HG03342 (cell line): ENCODE data around the gene ABTB2.

ENCODE experiments used
- ATAC-seq: cut with Tn5 transposase; IDR thresholded peaks from one replicate; pipeline ENCODE4 v1.9.1; 2021; ENCODE audit warnings: mild to moderate bottlenecking, moderate library complexity; ENCODE audit not compliant: unreplicated experiment

The ABTB2 gene

DNA sequence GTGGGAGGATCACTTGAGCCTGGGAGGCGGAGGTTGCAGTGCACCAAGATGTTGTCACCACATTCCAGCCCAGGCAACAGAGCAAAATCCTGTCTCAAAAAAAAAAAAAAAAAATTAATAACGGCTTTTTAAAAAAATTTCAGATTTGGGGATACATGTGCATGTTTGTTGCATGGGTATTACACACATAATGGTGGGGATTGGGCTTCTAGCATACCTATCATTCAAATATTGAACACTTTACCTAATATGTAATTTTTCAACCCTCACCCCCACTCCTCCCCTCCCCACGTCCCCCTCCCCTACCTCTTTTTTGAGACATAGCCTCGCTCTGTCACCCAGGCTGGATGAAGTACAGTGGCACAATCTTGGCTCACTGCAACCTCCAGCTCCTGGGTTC is 40.1 kb downstream of the ABTB2 start:
- no peak for ATAC-seq

DNA sequence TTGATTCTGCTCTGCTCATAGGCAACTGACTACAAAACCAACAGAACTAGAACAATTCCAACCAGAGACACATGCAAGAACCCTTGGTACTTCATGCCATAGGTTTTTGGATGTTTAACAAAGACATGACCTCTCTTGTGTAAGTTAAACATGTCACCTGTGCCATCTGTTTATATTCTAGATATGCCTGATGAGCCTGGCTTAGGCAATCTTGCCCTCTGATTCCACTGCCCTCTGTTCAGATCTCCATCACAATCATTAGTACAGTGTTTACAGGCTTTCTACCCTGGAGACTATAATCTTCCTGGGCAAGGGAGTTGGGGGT is 40.8 kb downstream of the ABTB2 start:
- ATAC-seq, result no peak

GRCh38 chr11:34316347-34317035 is 41.3 kb downstream of the ABTB2 start:
- ATAC-seq, result no peak

- ATAC-seq, result no peak
These were observed 42.4 kb downstream of the ABTB2 start for GRCh38 chr11:34315394-34315793.

DNA sequence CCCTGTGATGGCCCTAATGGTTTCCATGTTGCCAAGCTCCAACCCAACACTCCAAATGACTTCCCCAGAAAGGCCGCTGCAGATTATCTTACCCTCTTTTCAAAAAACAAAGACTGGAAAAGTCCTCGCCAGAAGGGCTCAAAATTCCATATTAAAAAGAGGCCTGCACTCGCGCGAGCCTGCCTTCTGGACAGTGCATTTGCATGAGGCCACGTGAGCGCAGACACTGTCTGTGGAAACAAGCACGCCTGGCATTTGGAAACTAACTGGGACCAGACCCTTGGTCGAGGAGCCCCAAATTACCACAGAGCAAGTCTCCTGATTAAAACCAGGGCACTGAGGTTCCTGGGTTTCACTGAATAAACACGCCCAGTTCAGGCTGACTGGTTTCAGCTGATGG is 42.9 kb downstream of the ABTB2 start:
- ATAC-seq, result no peak

DNA sequence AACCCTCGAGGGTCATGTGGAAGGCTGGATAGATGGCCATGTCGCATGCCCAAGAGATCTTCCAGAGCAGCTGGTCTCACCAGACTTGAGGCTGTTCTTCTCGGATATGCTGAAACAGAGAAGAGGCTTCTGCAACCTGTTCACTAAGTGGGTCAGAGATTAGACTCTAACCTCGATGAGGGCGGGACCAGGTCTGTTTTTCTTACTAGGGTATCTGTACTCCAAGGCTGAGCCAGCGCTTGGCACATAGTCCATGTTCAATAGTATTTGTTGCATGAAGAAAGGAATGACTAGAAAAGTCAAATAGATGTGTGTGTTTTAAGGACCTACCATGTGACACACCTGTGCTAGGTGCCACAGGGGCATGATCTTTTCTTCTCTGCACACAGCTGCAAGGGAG is 43.6 kb downstream of the ABTB2 start:
- ATAC-seq, result no peak

DNA sequence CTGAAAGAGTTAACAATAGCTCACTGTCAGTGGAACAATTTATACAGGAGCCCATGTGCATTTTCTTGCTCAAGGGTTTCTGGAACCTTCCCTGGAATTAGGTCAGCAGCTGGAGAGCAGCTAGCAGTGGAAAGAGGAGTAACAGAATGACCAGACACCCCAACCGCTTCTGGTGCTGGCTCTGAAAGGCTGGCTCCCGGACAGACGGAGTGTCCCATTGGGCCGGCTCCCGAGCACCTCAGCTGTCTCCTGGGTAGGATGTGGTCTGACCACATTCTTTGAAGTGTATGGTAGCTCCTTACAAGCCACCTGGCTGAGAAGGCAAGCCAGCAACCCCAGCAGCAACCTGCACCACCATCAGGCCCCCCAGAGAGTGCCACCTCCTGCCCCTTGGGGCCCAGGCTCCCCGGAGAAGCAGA is 44.7 kb downstream of the ABTB2 start:
- peak; percentile 91 for ATAC-seq

GRCh38 chr11:34311126-34311525 is 46.7 kb downstream of the ABTB2 start:
- ATAC-seq, result no peak

- no peak for ATAC-seq
These were observed 47.8 kb downstream of the ABTB2 start for GRCh38 chr11:34309965-34310364.

DNA sequence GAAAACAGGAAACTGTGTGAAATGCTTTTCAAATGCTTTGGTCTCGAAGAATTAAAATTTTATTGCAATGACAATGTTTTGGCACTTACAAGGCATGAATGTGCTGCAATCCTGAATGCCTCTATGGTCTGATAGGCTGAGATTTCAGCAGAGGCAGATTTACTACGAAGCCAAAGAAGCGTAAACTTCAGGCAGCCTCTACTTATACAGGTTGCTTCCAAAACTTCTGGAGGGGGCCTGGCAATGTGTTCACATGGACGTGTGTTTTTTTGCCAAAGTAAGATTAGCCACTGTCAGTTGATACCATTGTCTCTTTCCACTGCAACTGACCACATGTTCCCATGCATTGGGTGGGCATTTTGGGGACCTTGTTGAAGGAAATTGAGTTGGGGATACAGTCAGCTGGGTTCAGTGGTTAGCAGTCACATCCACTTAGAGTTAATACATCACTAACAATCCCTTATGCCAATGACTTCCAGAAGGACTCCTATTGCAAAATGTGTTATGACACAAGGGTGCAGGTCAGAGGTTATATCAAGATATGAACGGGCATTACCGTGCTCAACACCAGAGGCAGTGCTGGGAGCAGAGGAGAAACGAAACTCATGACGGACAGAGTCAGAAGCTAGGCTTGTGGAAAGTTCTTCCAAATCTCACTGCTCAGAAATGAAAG is 48.8 kb downstream of the ABTB2 start:
- ATAC-seq, result no peak

DNA sequence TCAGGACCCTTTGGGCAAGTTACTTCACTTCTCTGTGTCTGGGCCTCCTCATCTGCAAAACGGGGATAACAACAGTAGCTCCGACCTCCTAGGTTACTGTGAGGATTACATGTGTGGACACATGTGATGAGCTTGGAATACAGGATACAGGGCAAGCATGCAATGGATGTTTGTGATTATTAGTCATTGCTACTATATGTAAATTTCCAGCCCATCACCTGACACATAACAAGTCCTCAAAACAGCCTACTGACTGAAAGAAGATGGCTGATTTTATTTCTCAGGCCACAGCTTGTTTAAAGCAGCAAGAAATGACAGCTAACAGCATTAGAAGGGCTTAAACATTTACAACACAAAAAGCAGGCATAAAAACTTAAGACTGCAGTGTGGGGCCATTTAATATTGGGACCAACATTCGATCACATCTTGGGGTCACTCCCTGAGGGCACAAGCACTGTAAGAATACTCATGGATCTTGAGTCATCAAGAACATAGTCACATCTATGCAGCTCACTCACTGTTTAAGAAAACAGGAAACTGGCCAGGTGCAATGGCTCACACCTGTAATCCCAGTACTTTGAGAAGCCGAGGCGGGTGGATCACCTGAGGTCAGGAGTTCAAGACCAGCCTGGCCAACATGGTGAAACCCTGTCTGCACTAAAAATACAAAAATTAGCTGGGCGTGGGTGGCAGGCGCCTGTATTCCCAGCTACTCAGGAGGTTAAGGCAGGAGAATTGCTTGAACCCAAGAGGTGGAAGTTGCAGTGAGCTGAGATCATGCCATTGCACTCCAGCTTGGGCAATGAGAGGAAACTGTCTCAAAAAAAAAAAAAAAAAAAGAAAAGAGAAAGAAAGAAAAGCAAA is 49.5 kb downstream of the ABTB2 start:
- no peak for ATAC-seq

GRCh38 chr11:34305780-34306179 is 52.0 kb downstream of the ABTB2 start:
- no peak for ATAC-seq

DNA sequence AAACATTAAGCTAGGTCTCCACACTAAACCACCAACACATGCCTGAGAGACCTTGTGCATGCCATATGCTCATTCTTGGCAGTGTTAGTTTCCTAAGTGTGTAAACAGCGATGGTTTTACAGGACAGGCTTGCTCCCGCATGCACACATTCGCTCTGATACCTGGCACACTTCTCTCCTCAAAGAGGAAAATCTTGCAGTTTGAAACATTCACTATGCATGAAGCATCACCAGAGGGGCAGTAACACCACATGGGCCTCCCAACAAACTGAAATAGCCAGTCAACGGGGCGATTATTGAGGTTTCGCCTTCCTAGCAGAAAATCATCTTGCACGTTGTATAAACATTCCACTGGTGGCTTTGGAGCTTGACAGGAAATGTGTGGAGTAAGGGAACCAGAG is 52.6 kb downstream of the ABTB2 start:
- ATAC-seq, result no peak

- no peak for ATAC-seq
These were observed 54.7 kb downstream of the ABTB2 start for GRCh38 chr11:34303028-34303570.

- peak; percentile 79 for ATAC-seq
These were observed 55.5 kb downstream of the ABTB2 start for GRCh38 chr11:34302046-34302921.

DNA sequence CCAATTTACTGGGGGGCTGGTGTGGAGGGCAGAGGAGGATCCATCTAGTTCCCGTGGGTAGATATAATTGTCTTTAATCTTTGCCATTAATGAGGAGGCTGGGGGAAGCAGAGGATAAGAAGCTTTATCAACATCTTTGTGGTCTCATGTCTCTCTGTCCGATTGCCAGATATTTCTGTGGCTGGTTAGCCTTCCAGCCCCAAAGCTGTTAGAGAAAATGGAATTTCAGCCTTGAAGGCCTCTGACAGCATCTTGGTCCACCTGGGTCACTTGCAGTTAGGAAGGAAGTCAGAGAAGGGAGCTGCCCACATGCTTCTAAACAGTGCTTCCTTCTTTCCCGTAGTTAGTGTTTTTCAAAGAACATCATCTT is 56.9 kb downstream of the ABTB2 start:
- no peak for ATAC-seq

GRCh38 chr11:34300026-34300925 is 57.5 kb downstream of the ABTB2 start:
- no peak for ATAC-seq

- ATAC-seq, result no peak
These were observed 58.4 kb downstream of the ABTB2 start for GRCh38 chr11:34299284-34299972.

DNA sequence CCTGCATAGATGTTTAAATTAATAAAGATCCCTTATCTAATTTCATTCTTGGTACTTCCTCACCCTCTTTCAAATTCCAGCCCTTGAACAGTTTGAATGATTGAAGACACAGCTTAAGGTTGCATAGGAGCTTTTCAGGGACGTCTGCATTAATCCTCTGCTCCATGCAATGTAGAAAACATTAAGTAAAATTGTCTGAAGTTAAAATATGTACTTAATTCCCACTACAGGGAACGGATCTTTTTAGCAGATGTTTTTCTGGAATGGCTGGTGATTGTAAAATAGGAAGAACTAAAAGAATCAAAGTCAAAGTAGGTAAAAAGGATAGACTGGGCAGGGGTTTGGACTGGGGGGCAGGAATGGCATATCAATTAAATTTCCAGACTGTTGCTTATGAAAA is 58.9 kb downstream of the ABTB2 start:
- ATAC-seq, result no peak
